H1 (cell line): ENCODE data around the gene NR3C1. TPM values are rescaled to one million over a fixed set of nuclear protein-coding genes. Genes with fewer than 3 reads are reported as not detected.

Source experiments
- CTCF ChIA-PET: fragments of 300-600 bp; sonication (Branson Sonifier 250); formaldehyde crosslinking; loops from one replicate; lab custom pipeline; 2021; ENCODE audit not compliant: partially characterized antibody; lab: Charles Lee
- POLR2A ChIA-PET: fragments of 300-600 bp; sonication (Branson Sonifier 250); formaldehyde crosslinking; loops from one replicate; lab custom pipeline; 2021; ENCODE audit warnings: inconsistent platforms; ENCODE audit not compliant: partially characterized antibody; lab: Charles Lee
- DNase-seq, 2 experiments: peaks; one replicate each; pipeline versions ENCODE4 v3.0.0 to v3.0.0-alpha.2; 2010 to 2022; ENCODE audit warnings: low spot score in 2 of 2, low read depth in 1 of 2, mixed read lengths in 1 of 2
- FAIRE-seq: peaks from 2 replicates; lab custom pipeline; 2011; peaks lifted over from hg19 to GRCh38; lab: Jason Lieb, UNC
- H2AFZ ChIP-seq: 2 replicates; pipeline ENCODE4 v1.8.1; 2012; ENCODE audit warnings: low read length, inconsistent platforms
- H2AK5ac ChIP-seq: 2 replicates; pipeline ENCODE4 v1.6.1; 2013; ENCODE audit warnings: low read depth, low read length
- H2BK120ac ChIP-seq: replicated peaks from 2 replicates; pipeline ENCODE3; 2013; ENCODE audit warnings: low read depth, low read length, inconsistent platforms
- H2BK12ac ChIP-seq: 2 replicates; pipeline ENCODE4 v1.6.1; 2013; ENCODE audit warnings: low read depth, low read length
- H2BK15ac ChIP-seq: 2 replicates; pipeline ENCODE4 v1.6.1; 2013; ENCODE audit warnings: low read length
- H2BK20ac ChIP-seq: 2 replicates; pipeline ENCODE4 v1.6.1; 2013; ENCODE audit warnings: low read length
- H2BK5ac ChIP-seq: 2 replicates; pipeline ENCODE4 v1.6.1; 2013; ENCODE audit warnings: low read depth, low read length
- H3K14ac ChIP-seq: 2 replicates; pipeline ENCODE4 v1.6.1; 2013; ENCODE audit warnings: inconsistent platforms; ENCODE audit not compliant: insufficient read length
- H3K18ac ChIP-seq: 2 replicates; pipeline ENCODE4 v1.6.1; 2013; ENCODE audit warnings: low read length; ENCODE audit errors: extremely low read depth
- H3K23ac ChIP-seq: 2 replicates; pipeline ENCODE4 v1.6.1; 2013; ENCODE audit warnings: inconsistent platforms; ENCODE audit not compliant: insufficient read length
- H3K23me2 ChIP-seq: 2 replicates; pipeline ENCODE4 v1.6.1; 2013; ENCODE audit warnings: low read depth, low read length
- H3K27ac ChIP-seq: 2 replicates; pipeline ENCODE4 v1.6.1; 2011; ENCODE audit warnings: low read depth, low read length, inconsistent platforms
- H3K27me3 ChIP-seq, 4 experiments: replicated peaks in 1 of 4; 1 replicate in 1 of 4; 2 replicates in 3 of 4; pipeline versions ENCODE4 v1.6.1 to v1.8.1; 2011 to 2013; ENCODE audit warnings: low read length in 3 of 4, mild to moderate bottlenecking in 3 of 4, inconsistent platforms in 2 of 4, mixed read lengths in 2 of 4, moderate library complexity in 1 of 4; ENCODE audit not compliant: control insufficient read depth in 3 of 4, insufficient read depth in 3 of 4; ENCODE audit errors: extremely low read depth in 1 of 4
- H3K36me3 ChIP-seq, 4 experiments: 2 replicates each; pipeline versions ENCODE4 v1.6.1 to v1.8.1; 2011 to 2013; ENCODE audit warnings: mild to moderate bottlenecking in 4 of 4, low read length in 3 of 4, moderate library complexity in 2 of 4, control low read depth in 1 of 4, inconsistent platforms in 1 of 4; ENCODE audit not compliant: insufficient read depth in 4 of 4, control insufficient read depth in 2 of 4
- H3K4ac ChIP-seq: replicated peaks from 2 replicates; pipeline ENCODE3; 2013; ENCODE audit warnings: low read length, low read depth, mixed read lengths, inconsistent platforms; ENCODE audit not compliant: insufficient read length
- H3K4me1 ChIP-seq, 4 experiments: replicated peaks in 1 of 4; 1 replicate in 1 of 4; 2 replicates in 3 of 4; pipeline versions ENCODE4 v1.6.1 to v1.8.1; 2011 to 2013; ENCODE audit warnings: low read length in 3 of 4, inconsistent platforms in 2 of 4, mixed read lengths in 1 of 4; ENCODE audit not compliant: insufficient read depth in 4 of 4, control insufficient read depth in 3 of 4
- H3K4me2 ChIP-seq, 2 experiments: 2 replicates each; pipeline versions ENCODE4 v1.6.1 to v1.8.1; 2011 to 2013; ENCODE audit warnings: low read depth in 2 of 2, low read length in 2 of 2, control low read depth in 1 of 2, inconsistent platforms in 1 of 2, mild to moderate bottlenecking in 1 of 2; ENCODE audit not compliant: insufficient read depth in 1 of 2
- H3K4me3 ChIP-seq, 4 experiments: fragments of 200-600, 300-600 bp in 1 of 4; sonication (generic), shearing (Covaris generic), sonication (Bioruptor Twin) in 1 of 4; 2 replicates each; pipeline versions ENCODE4 v1.5.1 to v1.8.1; 2011 to 2016; ENCODE audit warnings: low read length in 4 of 4, low read depth in 3 of 4, control low read depth in 2 of 4, inconsistent platforms in 2 of 4, mild to moderate bottlenecking in 2 of 4, mixed read lengths in 1 of 4, moderate library complexity in 1 of 4; ENCODE audit not compliant: insufficient read depth in 2 of 4; ENCODE audit errors: extremely low read depth in 1 of 4
- H3K56ac ChIP-seq: replicated peaks from 2 replicates; pipeline ENCODE3; 2013; ENCODE audit warnings: low read depth, mild to moderate bottlenecking, mixed read lengths, low read length, inconsistent platforms; ENCODE audit not compliant: insufficient read length
- H3K79me1 ChIP-seq: 2 replicates; pipeline ENCODE4 v1.6.1; 2013; ENCODE audit warnings: low read depth, low read length, control low read depth
- H3K79me2 ChIP-seq, 2 experiments: 2 replicates each; pipeline versions ENCODE4 v1.6.1 to v1.8.1; 2012 to 2013; ENCODE audit warnings: low read length in 2 of 2, mild to moderate bottlenecking in 2 of 2, inconsistent platforms in 1 of 2; ENCODE audit not compliant: insufficient read depth in 2 of 2, control insufficient read depth in 1 of 2
- H3K9ac ChIP-seq, 4 experiments: replicated peaks in 1 of 4; 1 replicate in 1 of 4; 2 replicates in 3 of 4; pipeline versions ENCODE4 v1.6.1 to v1.8.1; 2011 to 2013; ENCODE audit warnings: low read depth in 3 of 4, low read length in 3 of 4, control low read depth in 2 of 4, mild to moderate bottlenecking in 2 of 4, moderate library complexity in 2 of 4, inconsistent platforms in 1 of 4; ENCODE audit errors: extremely low read depth in 1 of 4
- H3K9me3 ChIP-seq, 2 experiments: 2 replicates each; pipeline versions ENCODE4 v1.6.1 to v1.8.1; 2012 to 2013; ENCODE audit warnings: mild to moderate bottlenecking in 2 of 2, moderate library complexity in 2 of 2, control low read depth in 1 of 2, inconsistent platforms in 1 of 2, low read depth in 1 of 2, low read length in 1 of 2, mixed read lengths in 1 of 2; ENCODE audit not compliant: insufficient read depth in 2 of 2
- H4K20me1 ChIP-seq, 2 experiments: replicated peaks in 1 of 2; 2 replicates each; pipeline versions ENCODE3 to v1.8.1; 2011 to 2013; ENCODE audit warnings: inconsistent platforms in 2 of 2, low read length in 2 of 2, mild to moderate bottlenecking in 1 of 2; ENCODE audit not compliant: insufficient read depth in 2 of 2, control insufficient read depth in 1 of 2
- H4K5ac ChIP-seq: 2 replicates; pipeline ENCODE4 v1.6.1; 2013; ENCODE audit warnings: low read length, low read depth, mixed read lengths, inconsistent platforms; ENCODE audit not compliant: insufficient read length
- H4K8ac ChIP-seq: 2 replicates; pipeline ENCODE4 v1.8.0; 2013; ENCODE audit warnings: mild to moderate bottlenecking, moderate library complexity, low read length, inconsistent platforms; ENCODE audit not compliant: insufficient read depth; ENCODE audit errors: extremely low read depth
- H4K91ac ChIP-seq: replicated peaks from 2 replicates; pipeline ENCODE3; 2013; ENCODE audit warnings: low read length, mixed read lengths, inconsistent platforms; ENCODE audit not compliant: insufficient read length
- BCL11A ChIP-seq, 2 experiments: IDR thresholded peaks; one replicate each; pipeline ENCODE4 v1.6.1; 2011; ENCODE audit warnings: low read depth in 2 of 2, low read length in 2 of 2, mild to moderate bottlenecking in 2 of 2
- BRCA1 ChIP-seq: IDR thresholded peaks from 2 replicates; pipeline ENCODE4 v1.6.1; 2012; ENCODE audit warnings: low read depth, low read length, improper control_type of control experiment
- CHD1 ChIP-seq: IDR thresholded peaks from 2 replicates; pipeline ENCODE4 v1.6.1; 2012; ENCODE audit warnings: low read depth, low read length, improper control_type of control experiment
- CHD2 ChIP-seq: IDR thresholded peaks from 2 replicates; pipeline ENCODE4 v1.6.1; 2012; ENCODE audit warnings: low read length, improper control_type of control experiment
- EP300 ChIP-seq, 2 experiments: IDR thresholded peaks; 1 replicate in 1 of 2; 2 replicates in 1 of 2; pipeline ENCODE4 v1.6.1; 2011 to 2012; ENCODE audit warnings: low read depth in 2 of 2, low read length in 2 of 2, mild to moderate bottlenecking in 2 of 2, borderline replicate concordance in 1 of 2, inconsistent platforms in 1 of 2, moderate library complexity in 1 of 2
- FOSL1 ChIP-seq: IDR thresholded peaks from 2 replicates; pipeline ENCODE4 v1.6.1; 2011; ENCODE audit warnings: mild to moderate bottlenecking, low read depth, low read length, moderate library complexity; ENCODE audit not compliant: insufficient read depth
- JUN ChIP-seq: IDR thresholded peaks from 2 replicates; pipeline ENCODE4 v1.6.1; 2011; ENCODE audit warnings: low read depth, mild to moderate bottlenecking, improper control_type of control experiment, low read length
- KDM1A ChIP-seq: fragments of 200-600, 300-600 bp; sonication (generic); IDR thresholded peaks from 2 replicates; pipeline ENCODE4 v1.7.1; 2016; ENCODE audit warnings: mild to moderate bottlenecking, low read length, borderline replicate concordance
- NRF1 ChIP-seq: IDR thresholded peaks from 2 replicates; pipeline ENCODE4 v1.6.1; 2011; ENCODE audit warnings: mild to moderate bottlenecking, low read depth, low read length, improper control_type of control experiment
- RBBP5 ChIP-seq: IDR thresholded peaks from 2 replicates; pipeline ENCODE4 v1.7.1; 2012; ENCODE audit warnings: low read depth, mild to moderate bottlenecking, inconsistent platforms, low read length, moderate library complexity, borderline replicate concordance
- SAP30 ChIP-seq: fragments of 300-600 bp; sonication (generic); IDR thresholded peaks from 2 replicates; pipeline ENCODE4 v1.7.1; 2012; ENCODE audit warnings: low read length, moderate library complexity, mild to moderate bottlenecking, inconsistent platforms; ENCODE audit not compliant: insufficient read depth, insufficient replicate concordance
- SIN3A ChIP-seq, 2 experiments: IDR thresholded peaks in 1 of 2; conservative IDR thresholded peaks in 1 of 2; 2 replicates each; pipeline ENCODE4 v1.6.1; 2011 to 2012; ENCODE audit warnings: low read length in 2 of 2, improper control_type of control experiment in 1 of 2, low read depth in 1 of 2, mild to moderate bottlenecking in 1 of 2
- SP1 ChIP-seq: IDR thresholded peaks from 2 replicates; pipeline ENCODE4 v1.6.1; 2011; ENCODE audit warnings: low read depth, low read length
- SRF ChIP-seq: IDR thresholded peaks from 2 replicates; pipeline ENCODE4 v1.6.1; 2011; ENCODE audit warnings: mild to moderate bottlenecking, low read depth, low read length, moderate library complexity
- SUZ12 ChIP-seq: fragments of 200-600 bp; sonication (generic); IDR thresholded peaks from 2 replicates; pipeline ENCODE4 v1.6.1; 2012; ENCODE audit warnings: mild to moderate bottlenecking, inconsistent platforms, low read length, moderate library complexity, mixed read lengths
- WGBS, 2 experiments: shearing (Covaris generic) in 1 of 2; methylation state at CpG; one replicate each; pipeline versions ENCODE4 v1.1.6 to v1.1.7; 2013 to 2015; ENCODE audit warnings: low lambda C conversion rate in 2 of 2, mixed read lengths in 2 of 2, inconsistent platforms in 1 of 2, low coverage in 1 of 2, missing lambda C conversion rate in 1 of 2; ENCODE audit not compliant: insufficient replicate concordance in 2 of 2, insufficient coverage in 1 of 2, insufficient read length in 1 of 2; ENCODE audit errors: extremely low coverage in 1 of 2, missing lambda C conversion rate in 1 of 2; 5-methylcytosine and 5-hydroxymethylcytosine counted together
- polyA plus RNA-seq, 7 experiments: library from polyadenylated mRNA; depleted of rRNA in 3 of 7; stranded (reverse) in 5 of 7; unstranded in 2 of 7; fragments of >200 nt in 5 of 7; fragments of 200-250 nt in 2 of 7; gene quantifications; 1 replicate in 5 of 7; 2 replicates in 1 of 7; 4 replicates in 1 of 7; pipeline versions ENCODE4 v1.2.1 to v1.2.3, GENCODE V29; 2011 to 2013; ENCODE audit warnings: missing spikeins in 2 of 7, mixed read lengths in 2 of 7
- total RNA-seq: library from RNA; stranded (reverse); fragmentation: NEBNext Ultra II Directional; extraction: Animal tissue kit (Norgen Biotek cat#: 25700); gene quantifications from 2 replicates; pipeline ENCODE4 v1.2.1, GENCODE V29; 2021

NR3C1 gene
- total and polyA plus RNA-seq, 2 of the 8 experiments (the other 6 are each of a cell fraction or from before 2014, with no cell fraction given), result 1.7 to 5.4 TPM

GRCh38 chr5:143352691-143353090 is 50.8 kb downstream of the NR3C1 start:
- whole genome bisulfite sequencing, 2 experiments, result 83% methylated on average over 1 of the region's 1 CpG; no CpG with 5 or more reads in 1 of the 2 experiments
- TF ChIP-seq BRCA1, result no peak
- no peak for TF ChIP-seq SRF
- TF ChIP-seq SAP30, result no peak
- TF ChIP-seq SIN3A (conservative IDR thresholded peaks at IDR 0.05 in 1 of 2, IDR thresholded peaks at IDR 0.05 in 1 of 2; ENCODE audit: low read depth in 1 of 2, low read length in 2 of 2), result no peak
- no peak for TF ChIP-seq CHD1
- TF ChIP-seq SUZ12, result no peak
- TF ChIP-seq NRF1, result no peak
- TF ChIP-seq JUN, result no peak
- no peak for TF ChIP-seq SP1
- no peak for TF ChIP-seq EP300 (IDR thresholded peaks at IDR 0.05; ENCODE audit: borderline replicate concordance in 1 of 2, low read depth in 2 of 2, low read length in 2 of 2)
- TF ChIP-seq KDM1A, result no peak
- TF ChIP-seq FOSL1, result no peak
- TF ChIP-seq RBBP5, result no peak
- no peak for TF ChIP-seq BCL11A (IDR thresholded peaks at IDR 0.05; ENCODE audit: low read depth in 2 of 2, low read length in 2 of 2)
- no peak for TF ChIP-seq CHD2

More at GRCh38 chr5:143352691-143353090, 50.8 kb downstream of the NR3C1 start:
- POLR2A ChIA-PET, result interaction anchor here (1.5 kb wide), 2 partner anchors 8 to 14 kb away, joined by 3 read pairs; no protein-coding TSS in a partner anchor
- H3K23ac ChIP-seq, result no peak overlapping the region
- no peaks in the 10 kb centered on the region for H3K79me2 ChIP-seq
- no peak overlapping the region for H3K4me2 ChIP-seq
- no peak overlapping the region for H2BK5ac ChIP-seq
- H3K4me3 ChIP-seq, result no peak overlapping the region
- H3K9ac ChIP-seq, result no peak overlapping the region
- H3K23me2 ChIP-seq, result no peaks in the 10 kb centered on the region
- no peaks in the 10 kb centered on the region for H4K20me1 ChIP-seq
- H4K91ac ChIP-seq, result no peak overlapping the region
- H2BK20ac ChIP-seq, result no peak overlapping the region
- no peak overlapping the region for H3K27ac ChIP-seq
- H3K18ac ChIP-seq, result no peak overlapping the region
- no peak overlapping the region for H3K56ac ChIP-seq
- H3K4me1 ChIP-seq, result no peaks in the 10 kb centered on the region
- no peak overlapping the region for H2BK120ac ChIP-seq
- no peaks in the 10 kb centered on the region for H3K27me3 ChIP-seq
- no peaks in the 10 kb centered on the region for H3K9me3 ChIP-seq
- CTCF ChIA-PET, result no interaction called here
- H4K8ac ChIP-seq, result no peak overlapping the region
- no peaks in the 10 kb centered on the region for H3K36me3 ChIP-seq
- no peak overlapping the region for H3K14ac ChIP-seq
- H2AFZ ChIP-seq, result no peak overlapping the region
- no peak overlapping the region for H4K5ac ChIP-seq
- no peaks in the 10 kb centered on the region for H3K79me1 ChIP-seq
- no peak overlapping the region for H2BK15ac ChIP-seq
- H2BK12ac ChIP-seq, result no peak overlapping the region
- H2AK5ac ChIP-seq, result no peak overlapping the region
- DNase-seq (no peak), FAIRE-seq (no peak)
- H3K4ac ChIP-seq, result no peak overlapping the region
